ENCODE measurements around the gene VAV2. TPM values are rescaled to one million over a fixed set of nuclear protein-coding genes. Genes with fewer than 3 reads are reported as not detected.

VAV2 gene
- total RNA-seq, 1 donor from 2014 or later, result 8.3 TPM

GRCh38 chr9:133877327-133877726, 114.8 kb downstream of the VAV2 start:
- no peak for DNase-seq (ENCODE audit: extremely low spot score in 2 of 2)
- TF ChIP-seq POLR2A (IDR thresholded peaks at IDR 0.05), result no peak
- TF ChIP-seq POLR2AphosphoS5 (IDR thresholded peaks at IDR 0.05; ENCODE audit: insufficient read depth in 1 of 2, low read depth in 1 of 2), result no peak
- TF ChIP-seq CTCF (IDR thresholded peaks at IDR 0.05), result no peak
- H3K27ac ChIP-seq, result no peak overlapping the region
- intact Hi-C loops (cut with DNase I), result no loop called here
- peaks cover 41% of the 10 kb centered on the region for H3K4me1 ChIP-seq
- no peak overlapping the region for H3K4me3 ChIP-seq
- H3K36me3 ChIP-seq, result no peaks in the 10 kb centered on the region
- no peaks in the 10 kb centered on the region for H3K9me3 ChIP-seq
- H3K27me3 ChIP-seq, result no peaks in the 10 kb centered on the region

- intact Hi-C loops (cut with DNase I), result no loop called here
- DNase-seq (ENCODE audit: extremely low spot score in 2 of 2), result no peak
- H3K36me3 ChIP-seq, result no peaks in the 10 kb centered on the region
- H3K9me3 ChIP-seq, result no peaks in the 10 kb centered on the region
- no peak for TF ChIP-seq POLR2AphosphoS5 (IDR thresholded peaks at IDR 0.05; ENCODE audit: insufficient read depth in 1 of 2, low read depth in 1 of 2)
- no peak for TF ChIP-seq POLR2A (IDR thresholded peaks at IDR 0.05)
- TF ChIP-seq CTCF (IDR thresholded peaks at IDR 0.05), result no peak
- H3K4me1 ChIP-seq, result peaks cover 41% of the 10 kb centered on the region
- no peak overlapping the region for H3K27ac ChIP-seq
- H3K27me3 ChIP-seq, result no peaks in the 10 kb centered on the region
- H3K4me3 ChIP-seq, result no peak overlapping the region
Observed at GRCh38 chr9:133876836-133877235, 115.3 kb downstream of the VAV2 start.

DNA sequence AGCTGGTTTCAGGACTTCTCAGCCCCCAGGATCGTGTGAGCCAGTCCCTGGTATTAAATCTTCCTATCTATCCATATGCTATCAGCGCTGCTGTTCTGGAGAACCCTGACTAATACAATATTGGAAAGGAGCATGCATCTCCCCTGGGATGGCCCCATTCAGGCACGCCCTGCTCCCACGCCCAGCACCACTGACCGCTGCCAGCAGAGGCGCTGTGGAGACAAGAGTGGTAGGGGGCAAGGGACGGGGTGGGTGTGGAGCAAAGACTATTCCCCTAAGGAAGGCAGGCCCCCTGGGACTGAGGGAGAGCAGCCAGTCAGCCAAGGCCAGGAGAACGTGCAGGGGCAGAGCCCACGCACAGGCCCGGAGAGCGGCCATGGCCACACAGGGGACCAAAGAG, 116.0 kb downstream of the VAV2 start:
- Histone ChIP-seq H3K4me1 (peaks cover 41% of the 10 kb centered on the region), H3K36me3 (no peaks in the 10 kb centered on the region), H3K9me3 (no peaks in the 10 kb centered on the region), H3K27ac (no peak overlapping the region), H3K27me3 (no peaks in the 10 kb centered on the region), H3K4me3 (no peak overlapping the region)
- intact Hi-C loops (cut with DNase I), result no loop called here
- no peak for DNase-seq (ENCODE audit: extremely low spot score in 2 of 2)
- TF ChIP-seq POLR2A (IDR thresholded peaks at IDR 0.05) (no peak), CTCF (IDR thresholded peaks at IDR 0.05) (no peak), POLR2AphosphoS5 (IDR thresholded peaks at IDR 0.05; ENCODE audit: insufficient read depth in 1 of 2, low read depth in 1 of 2) (no peak)

DNA sequence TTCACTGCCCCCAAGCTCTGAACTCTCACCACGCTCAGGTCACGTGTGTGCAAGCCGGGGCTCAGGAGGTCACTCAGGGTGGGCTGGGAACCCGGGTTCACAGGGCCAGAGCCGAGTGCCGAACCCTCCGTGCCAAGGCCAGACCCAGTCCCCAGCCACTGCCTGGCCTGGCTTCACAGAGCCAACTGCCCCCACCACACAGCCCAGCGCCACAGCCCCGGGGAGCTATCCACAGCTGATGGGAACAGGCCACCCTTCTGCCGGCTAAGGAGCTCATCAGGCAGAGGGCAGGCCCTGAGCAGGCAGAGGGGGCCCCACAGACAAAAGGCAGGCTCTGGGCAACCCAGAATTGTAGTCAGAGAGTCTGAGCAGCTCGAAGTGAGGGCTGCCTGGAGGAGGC, 117.0 kb downstream of the VAV2 start:
- TF ChIP-seq POLR2AphosphoS5 (IDR thresholded peaks at IDR 0.05; ENCODE audit: insufficient read depth in 1 of 2, low read depth in 1 of 2) (no peak), POLR2A (IDR thresholded peaks at IDR 0.05) (no peak)
- intact Hi-C loops (cut with DNase I), result no loop called here
- DNase-seq (ENCODE audit: extremely low spot score in 2 of 2), result no peak

GRCh38 chr9:133874659-133875058, 117.5 kb downstream of the VAV2 start:
- Histone ChIP-seq H3K4me3 (no peak overlapping the region), H3K9me3 (no peaks in the 10 kb centered on the region), H3K36me3 (no peaks in the 10 kb centered on the region), H3K27ac (no peak overlapping the region), H3K27me3 (no peaks in the 10 kb centered on the region), H3K4me1 (peaks cover 35% of the 10 kb centered on the region)
- intact Hi-C loops (cut with DNase I), result loop anchor here (5.0 kb wide), 1 partner anchor 332 kb away; no protein-coding TSS in a partner anchor
- DNase-seq (ENCODE audit: extremely low spot score in 2 of 2), result no peak
- TF ChIP-seq POLR2AphosphoS5 (IDR thresholded peaks at IDR 0.05; ENCODE audit: insufficient read depth in 1 of 2, low read depth in 1 of 2) (no peak), POLR2A (IDR thresholded peaks at IDR 0.05) (no peak), CTCF (IDR thresholded peaks at IDR 0.05) (no peak)

More for the DNA sequence above, 117.0 kb downstream of the VAV2 start:
- H3K27ac ChIP-seq, result no peak overlapping the region
- H3K4me3 ChIP-seq, result no peak overlapping the region
- no peaks in the 10 kb centered on the region for H3K9me3 ChIP-seq
- H3K4me1 ChIP-seq, result peaks cover 35% of the 10 kb centered on the region
- H3K36me3 ChIP-seq, result no peaks in the 10 kb centered on the region
- no peaks in the 10 kb centered on the region for H3K27me3 ChIP-seq
